Upper lobe of left lung (tissue), 6 donors: Measurements from ENCODE around the gene AVPR1B. TPM values are rescaled to one million over a fixed set of nuclear protein-coding genes. Genes with fewer than 3 reads are reported as not detected.

Source experiments
- ATAC-seq, 2 donors: fragments of 200-7000 bp; cut with Tn5 transposase; one replicate each; pipeline ENCODE4 v1.9.1; 2022; ENCODE audit warnings: mild to moderate bottlenecking in 2 of 2, moderate library complexity in 2 of 2; ENCODE audit not compliant: low FRiP score in 2 of 2
- DNase-seq, 2 donors: peaks; one replicate each; pipeline ENCODE4 v3.0.0-alpha.2; 2019 to 2020
- H3K27ac ChIP-seq, 4 donors: fragments of 200-600 bp; sonication (generic); one replicate each; pipeline ENCODE4 v1.5.1; 2016 to 2019
- H3K27me3 ChIP-seq, 4 donors: fragments of 200-600 bp; sonication (generic); one replicate each; pipeline ENCODE4 v1.5.1; 2017 to 2019
- H3K36me3 ChIP-seq, 4 donors: fragments of 200-600 bp; sonication (generic); one replicate each; pipeline ENCODE4 v1.5.1; 2016 to 2019
- H3K4me1 ChIP-seq, 4 donors: fragments of 200-600 bp; sonication (generic); one replicate each; pipeline ENCODE4 v1.5.1; 2018 to 2019
- H3K4me3 ChIP-seq, 4 donors: fragments of 200-600 bp; sonication (generic); one replicate each; pipeline ENCODE4 v1.5.1; 2017 to 2019; ENCODE audit warnings: mild to moderate bottlenecking in 2 of 4, moderate library complexity in 1 of 4
- H3K9me3 ChIP-seq, 4 donors: fragments of 200-600 bp; sonication (generic); one replicate each; pipeline ENCODE4 v1.5.1; 2018 to 2019
- CTCF ChIP-seq, 6 experiments: fragments of 450-650 bp in 4 of 6; fragments of 200-600 bp in 2 of 6; sonication (generic) in 2 of 6; IDR thresholded peaks; one replicate each; pipeline ENCODE4 v1.5.1; 2016 to 2019; ENCODE audit warnings: antibody characterized with exemption in 6 of 6
- EP300 ChIP-seq, 4 donors: sonication (generic); formaldehyde crosslinking; IDR thresholded peaks; one replicate each; pipeline ENCODE4 v1.5.1; 2017; ENCODE audit warnings: antibody characterized with exemption in 4 of 4, control low read depth in 2 of 4
- POLR2A ChIP-seq, 4 donors: fragments of 450-650 bp; IDR thresholded peaks; one replicate each; pipeline ENCODE4 v1.5.1; 2016 to 2017; ENCODE audit warnings: antibody characterized with exemption in 4 of 4, mild to moderate bottlenecking in 2 of 4
- POLR2AphosphoS5 ChIP-seq, 2 donors: sonication (generic); formaldehyde crosslinking; IDR thresholded peaks; one replicate each; pipeline ENCODE4 v1.5.1; 2017; ENCODE audit warnings: antibody characterized with exemption in 2 of 2
- WGBS, 2 donors: methylation state at CpG; one replicate each; pipeline ENCODE4 v1.1.5; 2017 to 2018; 5-methylcytosine and 5-hydroxymethylcytosine counted together
- total RNA-seq, 6 donors: library from RNA; depleted of rRNA in 4 of 6; stranded (reverse); fragments of >200 nt in 4 of 6; gene quantifications; one replicate each; pipeline versions ENCODE4 v1.1.0 to v1.2.1, GENCODE V29; 2016 to 2021
- donor health status: DM: no; HTN: no; CAD: no; lungs with moderate emphysema.
- donor health status: DM: no; HTN: yes; CAD: no; lungs with severe emphysema.

The AVPR1B gene
- total RNA-seq, 6 donors from 2014 or later, result not detected

- ATAC-seq (no peak), DNase-seq (no peak)
- H3K27me3 ChIP-seq, result no peaks in the 10 kb centered on the region
- TF ChIP-seq POLR2A (IDR thresholded peaks at IDR 0.05) (no peak), CTCF (IDR thresholded peaks at IDR 0.05) (no peak), EP300 (IDR thresholded peaks at IDR 0.05) (no peak), POLR2AphosphoS5 (IDR thresholded peaks at IDR 0.05) (no peak)
- H3K4me3 ChIP-seq, result no peak overlapping the region
- WGBS, 2 donors, result 57 to 65% methylated on average over 2 of the region's 2 CpGs
- H3K4me1 ChIP-seq, result no peaks in the 10 kb centered on the region
- H3K36me3 ChIP-seq, result no peaks in the 10 kb centered on the region
- no peak overlapping the region for H3K27ac ChIP-seq
- no peaks in the 10 kb centered on the region for H3K9me3 ChIP-seq
Observed at GRCh38 chr1:206142770-206143169, 25.6 kb upstream of the AVPR1B start.

- Histone ChIP-seq H3K27me3 (no peaks in the 10 kb centered on the region), H3K36me3 (no peaks in the 10 kb centered on the region), H3K4me1 (no peaks in the 10 kb centered on the region), H3K9me3 (no peaks in the 10 kb centered on the region), H3K27ac (no peak overlapping the region), H3K4me3 (no peak overlapping the region)
- TF ChIP-seq CTCF (IDR thresholded peaks at IDR 0.05) (no peak), EP300 (IDR thresholded peaks at IDR 0.05) (no peak), POLR2AphosphoS5 (IDR thresholded peaks at IDR 0.05) (no peak), POLR2A (IDR thresholded peaks at IDR 0.05) (no peak)
- DNase-seq (no peak), ATAC-seq (no peak)
- WGBS, 2 donors, result 84 to 85% methylated on average over 3 of the region's 3 CpGs
Observed at GRCh38 chr1:206142011-206142410, 24.8 kb upstream of the AVPR1B start.

GRCh38 chr1:206136241-206136640 is 19.1 kb upstream of the AVPR1B start:
- 41 to 48% methylated on average over 2 of the region's 2 CpGs for WGBS, 2 donors
- no peaks in the 10 kb centered on the region for H3K4me1 ChIP-seq
- no peaks in the 10 kb centered on the region for H3K27me3 ChIP-seq
- H3K36me3 ChIP-seq, result no peaks in the 10 kb centered on the region
- no peaks in the 10 kb centered on the region for H3K9me3 ChIP-seq
- H3K27ac ChIP-seq, result no peak overlapping the region
- TF ChIP-seq POLR2AphosphoS5 (IDR thresholded peaks at IDR 0.05) (no peak), POLR2A (IDR thresholded peaks at IDR 0.05) (no peak), EP300 (IDR thresholded peaks at IDR 0.05) (no peak), CTCF (IDR thresholded peaks at IDR 0.05) (no peak)
- no peak for DNase-seq
- ATAC-seq, result no peak
- no peak overlapping the region for H3K4me3 ChIP-seq

- no peak for ATAC-seq
- Histone ChIP-seq H3K4me1 (no peaks in the 10 kb centered on the region), H3K27ac (no peak overlapping the region), H3K4me3 (no peak overlapping the region), H3K9me3 (no peaks in the 10 kb centered on the region), H3K27me3 (no peaks in the 10 kb centered on the region), H3K36me3 (no peaks in the 10 kb centered on the region)
- TF ChIP-seq POLR2A (IDR thresholded peaks at IDR 0.05) (no peak), POLR2AphosphoS5 (IDR thresholded peaks at IDR 0.05) (no peak), CTCF (IDR thresholded peaks at IDR 0.05) (no peak), EP300 (IDR thresholded peaks at IDR 0.05) (no peak)
- 72 to 79% methylated on average over 2 of the region's 2 CpGs for WGBS, 2 donors
- no peak for DNase-seq
Observed at GRCh38 chr1:206135248-206135647, 18.1 kb upstream of the AVPR1B start.

- 88 to 90% methylated on average over 7 of the region's 7 CpGs for WGBS, 2 donors
- no peaks in the 10 kb centered on the region for H3K27me3 ChIP-seq
- no peaks in the 10 kb centered on the region for H3K36me3 ChIP-seq
- H3K4me1 ChIP-seq, result no peaks in the 10 kb centered on the region
- no peaks in the 10 kb centered on the region for H3K9me3 ChIP-seq
- H3K27ac ChIP-seq, result no peak overlapping the region
- ATAC-seq (no peak), DNase-seq (no peak)
- H3K4me3 ChIP-seq, result no peak overlapping the region
- TF ChIP-seq POLR2A (IDR thresholded peaks at IDR 0.05) (no peak), CTCF (IDR thresholded peaks at IDR 0.05) (no peak), EP300 (IDR thresholded peaks at IDR 0.05) (no peak), POLR2AphosphoS5 (IDR thresholded peaks at IDR 0.05) (no peak)
Observed at GRCh38 chr1:206133751-206134415, 16.7 kb upstream of the AVPR1B start.
